Panc1 (cell line): ENCODE results near the gene ROR1. TPM values are rescaled to one million over a fixed set of nuclear protein-coding genes. Genes with fewer than 3 reads are reported as not detected.

Experiments
- ATAC-seq: fragments of 200-7000 bp; cut with Tn5 transposase; 2 replicates; pipeline ENCODE4 v1.9.1; 2020; ENCODE audit warnings: mild to moderate bottlenecking, moderate library complexity
- BruUV-seq: library from RNA; stranded (reverse); fragments of 400-500 nt; replicated peaks from 2 replicates; lab custom pipeline; 2021; lab: Mats Ljungman, UMichigan
- CTCF ChIA-PET: fragments of 300-600 bp; sonication (Branson Sonifier 250); formaldehyde crosslinking; loops from one replicate; lab custom pipeline; 2022; ENCODE audit warnings: antibody characterized with exemption; lab: Charles Lee
- POLR2A ChIA-PET: fragments of 300-600 bp; sonication (Branson Sonifier 250); formaldehyde crosslinking; loops from one replicate; lab custom pipeline; 2022; ENCODE audit warnings: antibody characterized with exemption; lab: Charles Lee
- DNase-seq: peaks from one replicate; pipeline ENCODE4 v3.0.0-alpha.2; 2010; ENCODE audit warnings: low read depth, low spot score
- H3K27ac ChIP-seq: 2 replicates; pipeline ENCODE4 v1.5.1; 2011; ENCODE audit warnings: mild to moderate bottlenecking, low read length, inconsistent platforms
- H3K27me3 ChIP-seq: fragments of 200-500 bp; sonication (Bioruptor generic); 2 replicates; pipeline ENCODE4 v1.6.0; 2014; ENCODE audit warnings: low read length, inconsistent platforms; ENCODE audit not compliant: control insufficient read depth, insufficient read depth
- H3K36me3 ChIP-seq: fragments of 200-500 bp; sonication (Bioruptor generic); 2 replicates; pipeline ENCODE4 v1.5.1; 2014; ENCODE audit warnings: inconsistent platforms, mild to moderate bottlenecking, low read length, moderate library complexity; ENCODE audit not compliant: control insufficient read depth, insufficient read depth
- H3K4me1 ChIP-seq: 2 replicates; pipeline ENCODE4 v1.5.1; 2011; ENCODE audit warnings: inconsistent platforms, mild to moderate bottlenecking, low read length, moderate library complexity; ENCODE audit not compliant: control insufficient read depth, insufficient read depth
- H3K4me3 ChIP-seq, 2 experiments: 2 replicates each; pipeline ENCODE4 v1.5.1; 2011 to 2012; ENCODE audit warnings: low read depth in 2 of 2, low read length in 2 of 2, mild to moderate bottlenecking in 2 of 2, inconsistent platforms in 1 of 2, moderate library complexity in 1 of 2
- H3K9me3 ChIP-seq: fragments of 200-500 bp; sonication (Bioruptor generic); 2 replicates; pipeline ENCODE4 v1.5.1; 2014; ENCODE audit warnings: low read depth, mild to moderate bottlenecking, inconsistent platforms, low read length, moderate library complexity; ENCODE audit not compliant: control insufficient read depth, insufficient read depth
- POLR2AphosphoS5 ChIP-seq: IDR thresholded peaks from 2 replicates; pipeline ENCODE4 v1.6.1; 2012; ENCODE audit warnings: mild to moderate bottlenecking, low read depth, low read length, moderate library complexity
- SIN3A ChIP-seq: IDR thresholded peaks from 2 replicates; pipeline ENCODE4 v1.6.1; 2012; ENCODE audit warnings: low read depth, mild to moderate bottlenecking, low read length, moderate library complexity, borderline replicate concordance; ENCODE audit not compliant: insufficient read depth
- TCF7L2 ChIP-seq: IDR thresholded peaks from 2 replicates; pipeline ENCODE4 v1.6.1; 2011; ENCODE audit warnings: mild to moderate bottlenecking, low read depth, low read length, inconsistent platforms
- in situ Hi-C: cut with HindIII; loops from 2 replicates; pipeline ENCODE4 v1.10.0; 2016; ENCODE audit warnings: low sequenced_read_pairs, low pct_unique_long_range_greater_than_20kb
- intact Hi-C: fragments of 100-400 bp; cut with micrococcal nuclease; formaldehyde crosslinking; loops from one replicate; pipeline ENCODE4 v1.10.0; 2022; ENCODE audit not compliant: unreplicated experiment
- total RNA-seq: library from RNA; stranded (reverse); gene quantifications from one replicate; pipeline ENCODE4 v1.2.1, GENCODE V29; 2021; ENCODE audit not compliant: unreplicated experiment
- TF ChIP-seq, protein P1 (sequence below): fragments of 450-650 bp; IDR thresholded peaks from 2 replicates; pipeline ENCODE4 v1.5.1; 2017; ENCODE audit warnings: mild to moderate bottlenecking
- TF ChIP-seq, protein P2 (sequence below), 2 experiments: IDR thresholded peaks; 2 replicates each; pipeline ENCODE4 v1.6.1; 2011 to 2012; ENCODE audit warnings: low read depth in 2 of 2, control low read depth in 1 of 2, low read length in 1 of 2, mild to moderate bottlenecking in 1 of 2, moderate library complexity in 1 of 2; ENCODE audit not compliant: insufficient read depth in 1 of 2

Gene ROR1
- total RNA-seq, 1 experiment from 2014 or later = 19.3 TPM

DNA sequence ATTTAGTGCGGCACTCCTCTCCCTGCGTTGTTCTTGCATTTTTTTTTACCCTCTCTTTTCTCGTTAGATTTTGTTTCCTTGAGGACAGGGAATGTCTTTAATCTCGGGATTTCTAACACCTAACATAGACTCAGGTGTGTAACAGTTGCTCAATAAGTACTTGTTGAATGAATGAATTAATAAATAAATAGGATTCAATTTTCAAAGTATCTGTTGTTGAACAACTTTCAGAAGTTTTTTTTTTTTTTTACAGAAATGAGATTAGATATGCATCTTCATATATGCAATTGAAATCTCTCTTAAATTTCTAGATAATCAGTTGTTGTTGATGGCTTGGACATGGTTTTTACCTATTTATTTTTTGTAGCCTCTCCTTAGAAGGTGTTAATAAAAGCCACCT lies 83.1 kb downstream of the ROR1 start:
- ATAC-seq (no peak), DNase-seq (no peak)
- Histone ChIP-seq H3K4me3 (no peak overlapping the region), H3K4me1 (peaks cover 4% of the 10 kb centered on the region; the same call in 1 of the 2 replicates), H3K27ac (no peak overlapping the region), H3K36me3 (no peaks in the 10 kb centered on the region), H3K27me3 (no peaks in the 10 kb centered on the region), H3K9me3 (no peaks in the 10 kb centered on the region)
- ChIA-PET CTCF (no interaction called here), POLR2A (no interaction called here)
- TF ChIP-seq SIN3A = no peak
- in situ Hi-C loops (no loop called here), intact Hi-C loops (no loop called here)
- no TSS peak for BruUV-seq

DNA sequence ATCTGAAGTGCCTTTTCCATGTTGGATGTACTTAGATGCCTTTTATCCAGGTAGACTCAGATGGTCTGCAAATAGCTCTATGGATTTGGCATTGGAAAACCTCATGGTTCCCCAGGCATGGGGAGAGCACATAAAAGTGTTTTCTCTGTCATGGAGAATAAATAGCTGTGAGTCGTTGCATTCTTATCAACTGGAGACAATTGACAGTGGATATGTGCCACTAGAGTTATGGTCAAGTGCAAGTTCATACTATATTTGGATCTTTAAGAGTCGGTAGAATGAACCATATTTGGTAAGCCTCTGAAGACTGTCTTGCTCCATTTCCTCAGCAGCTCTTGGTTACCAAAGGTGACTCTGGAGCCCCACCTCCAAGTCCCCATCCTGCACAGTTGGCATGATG lies 83.7 kb downstream of the ROR1 start:
- intact Hi-C loops = no loop called here
- ATAC-seq (no peak), DNase-seq (no peak)
- no peak overlapping the region for H3K27ac ChIP-seq
- H3K27me3 ChIP-seq = no peaks in the 10 kb centered on the region
- ChIA-PET POLR2A (no interaction called here), CTCF (no interaction called here)
- no peak overlapping the region for H3K4me3 ChIP-seq
- H3K4me1 ChIP-seq = peaks cover 4% of the 10 kb centered on the region; the same call in 1 of the 2 replicates
- no peaks in the 10 kb centered on the region for H3K36me3 ChIP-seq
- no peaks in the 10 kb centered on the region for H3K9me3 ChIP-seq
- TF ChIP-seq TCF7L2 (no peak), SIN3A (no peak), POLR2AphosphoS5 (no peak)
- TF ChIP-seq, protein P1, sequence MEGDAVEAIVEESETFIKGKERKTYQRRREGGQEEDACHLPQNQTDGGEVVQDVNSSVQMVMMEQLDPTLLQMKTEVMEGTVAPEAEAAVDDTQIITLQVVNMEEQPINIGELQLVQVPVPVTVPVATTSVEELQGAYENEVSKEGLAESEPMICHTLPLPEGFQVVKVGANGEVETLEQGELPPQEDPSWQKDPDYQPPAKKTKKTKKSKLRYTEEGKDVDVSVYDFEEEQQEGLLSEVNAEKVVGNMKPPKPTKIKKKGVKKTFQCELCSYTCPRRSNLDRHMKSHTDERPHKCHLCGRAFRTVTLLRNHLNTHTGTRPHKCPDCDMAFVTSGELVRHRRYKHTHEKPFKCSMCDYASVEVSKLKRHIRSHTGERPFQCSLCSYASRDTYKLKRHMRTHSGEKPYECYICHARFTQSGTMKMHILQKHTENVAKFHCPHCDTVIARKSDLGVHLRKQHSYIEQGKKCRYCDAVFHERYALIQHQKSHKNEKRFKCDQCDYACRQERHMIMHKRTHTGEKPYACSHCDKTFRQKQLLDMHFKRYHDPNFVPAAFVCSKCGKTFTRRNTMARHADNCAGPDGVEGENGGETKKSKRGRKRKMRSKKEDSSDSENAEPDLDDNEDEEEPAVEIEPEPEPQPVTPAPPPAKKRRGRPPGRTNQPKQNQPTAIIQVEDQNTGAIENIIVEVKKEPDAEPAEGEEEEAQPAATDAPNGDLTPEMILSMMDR = no peak
- TF ChIP-seq, protein P2, sequence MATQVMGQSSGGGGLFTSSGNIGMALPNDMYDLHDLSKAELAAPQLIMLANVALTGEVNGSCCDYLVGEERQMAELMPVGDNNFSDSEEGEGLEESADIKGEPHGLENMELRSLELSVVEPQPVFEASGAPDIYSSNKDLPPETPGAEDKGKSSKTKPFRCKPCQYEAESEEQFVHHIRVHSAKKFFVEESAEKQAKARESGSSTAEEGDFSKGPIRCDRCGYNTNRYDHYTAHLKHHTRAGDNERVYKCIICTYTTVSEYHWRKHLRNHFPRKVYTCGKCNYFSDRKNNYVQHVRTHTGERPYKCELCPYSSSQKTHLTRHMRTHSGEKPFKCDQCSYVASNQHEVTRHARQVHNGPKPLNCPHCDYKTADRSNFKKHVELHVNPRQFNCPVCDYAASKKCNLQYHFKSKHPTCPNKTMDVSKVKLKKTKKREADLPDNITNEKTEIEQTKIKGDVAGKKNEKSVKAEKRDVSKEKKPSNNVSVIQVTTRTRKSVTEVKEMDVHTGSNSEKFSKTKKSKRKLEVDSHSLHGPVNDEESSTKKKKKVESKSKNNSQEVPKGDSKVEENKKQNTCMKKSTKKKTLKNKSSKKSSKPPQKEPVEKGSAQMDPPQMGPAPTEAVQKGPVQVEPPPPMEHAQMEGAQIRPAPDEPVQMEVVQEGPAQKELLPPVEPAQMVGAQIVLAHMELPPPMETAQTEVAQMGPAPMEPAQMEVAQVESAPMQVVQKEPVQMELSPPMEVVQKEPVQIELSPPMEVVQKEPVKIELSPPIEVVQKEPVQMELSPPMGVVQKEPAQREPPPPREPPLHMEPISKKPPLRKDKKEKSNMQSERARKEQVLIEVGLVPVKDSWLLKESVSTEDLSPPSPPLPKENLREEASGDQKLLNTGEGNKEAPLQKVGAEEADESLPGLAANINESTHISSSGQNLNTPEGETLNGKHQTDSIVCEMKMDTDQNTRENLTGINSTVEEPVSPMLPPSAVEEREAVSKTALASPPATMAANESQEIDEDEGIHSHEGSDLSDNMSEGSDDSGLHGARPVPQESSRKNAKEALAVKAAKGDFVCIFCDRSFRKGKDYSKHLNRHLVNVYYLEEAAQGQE (IDR thresholded peaks at IDR 0.05; ENCODE audit: insufficient read depth in 1 of 2, low read depth in 2 of 2, low read length in 1 of 2) = no peak
- in situ Hi-C loops = no loop called here
- no TSS peak for BruUV-seq

DNA sequence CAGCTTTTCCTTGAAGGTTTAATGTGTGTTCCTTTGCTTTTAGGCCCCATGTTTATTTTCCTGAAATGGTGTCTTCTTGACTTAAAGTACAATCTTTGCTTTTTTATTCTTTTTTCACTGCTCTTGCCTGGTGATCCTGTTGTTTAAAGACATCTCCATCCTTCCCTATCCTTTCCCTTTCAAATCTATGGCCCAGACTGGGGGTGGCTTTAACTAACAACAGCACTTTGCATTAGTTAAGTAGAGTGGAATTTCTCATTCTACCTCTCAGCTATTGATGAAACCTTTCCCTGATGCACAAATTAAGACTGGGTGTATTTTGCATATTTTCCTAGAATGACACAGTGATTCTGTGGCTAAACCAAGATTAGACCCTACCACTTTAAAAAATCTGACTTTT lies 84.3 kb downstream of the ROR1 start:
- Histone ChIP-seq H3K27me3 (no peaks in the 10 kb centered on the region), H3K36me3 (no peaks in the 10 kb centered on the region), H3K4me1 (peaks cover 4% of the 10 kb centered on the region; the same call in 1 of the 2 replicates), H3K4me3 (no peak overlapping the region), H3K9me3 (no peaks in the 10 kb centered on the region), H3K27ac (no peak overlapping the region)
- POLR2A ChIA-PET = no interaction called here
- TF ChIP-seq SIN3A (no peak), TCF7L2 (no peak), POLR2AphosphoS5 (no peak)
- TF ChIP-seq, protein P2 (IDR thresholded peaks at IDR 0.05; ENCODE audit: insufficient read depth in 1 of 2, low read depth in 2 of 2, low read length in 1 of 2) = no peak
- TF ChIP-seq, protein P1 = no peak
- CTCF ChIA-PET = no interaction called here
- in situ Hi-C loops (no loop called here), intact Hi-C loops (no loop called here)
- ATAC-seq = no peak
- BruUV-seq = no TSS peak
- DNase-seq = no peak
